HepG2 (cell line): ENCODE data around the gene NECTIN3. TPM values are rescaled to one million over a fixed set of nuclear protein-coding genes. Genes with fewer than 3 reads are reported as not detected.

ENCODE experiments used
- FOXA1 ChIP-seq, 2 experiments: fragments of 450-650 bp in 1 of 2; sonication (generic) in 1 of 2; formaldehyde crosslinking in 1 of 2; IDR thresholded peaks; 2 replicates each; pipeline versions ENCODE4 v1.4.0 to v1.6.1; 2016 to 2020; ENCODE audit warnings: missing genetic modification reagents in 1 of 2
- GTF3A ChIP-seq: sonication (generic); formaldehyde crosslinking; conservative IDR thresholded peaks from 2 replicates; pipeline ENCODE4 v1.4.0; 2020; ENCODE audit warnings: mild to moderate bottlenecking, missing genetic modification reagents
- JUN ChIP-seq: sonication (generic); formaldehyde crosslinking; IDR thresholded peaks from 2 replicates; pipeline ENCODE4 v1.4.0; 2020; ENCODE audit warnings: mild to moderate bottlenecking, missing genetic modification reagents
- KDM2A ChIP-seq: sonication (generic); formaldehyde crosslinking; IDR thresholded peaks from 2 replicates; pipeline ENCODE4 v1.4.0; 2020; ENCODE audit warnings: low read depth, missing genetic modification reagents, borderline replicate concordance
- NFE2 ChIP-seq: sonication (generic); formaldehyde crosslinking; IDR thresholded peaks from 2 replicates; pipeline ENCODE4 v1.4.0; 2020; ENCODE audit warnings: missing genetic modification reagents
- NR2F1 ChIP-seq, 2 experiments: fragments of 450-650 bp in 1 of 2; formaldehyde crosslinking in 1 of 2; IDR thresholded peaks; 2 replicates each; pipeline versions ENCODE4 v1.5.0 to v1.6.1; 2016 to 2020; ENCODE audit warnings: mild to moderate bottlenecking in 1 of 2, missing compliant biosample characterization in 1 of 2, missing genetic modification reagents in 1 of 2, moderate library complexity in 1 of 2
- RFX3 ChIP-seq: IDR thresholded peaks from 2 replicates; pipeline ENCODE4 v1.6.1; 2016; ENCODE audit warnings: missing biosample characterization, missing genetic modification reagents
- SRSF1 ChIP-seq: fragments of 200-400 bp; formaldehyde crosslinking; optimal IDR thresholded peaks from 2 replicates; pipeline ENCODE3; 2017; ENCODE audit warnings: mild to moderate bottlenecking, low read depth, low read length, moderate library complexity
- TERF1 ChIP-seq: sonication (generic); formaldehyde crosslinking; IDR thresholded peaks from 2 replicates; pipeline ENCODE4 v1.8.0; 2022; ENCODE audit warnings: mild to moderate bottlenecking, missing genetic modification reagents, moderate library complexity
- ZBTB1 ChIP-seq: sonication (generic); formaldehyde crosslinking; IDR thresholded peaks from 2 replicates; pipeline ENCODE4 v1.4.0; 2020; ENCODE audit warnings: missing genetic modification reagents, borderline replicate concordance
- ZBTB46 ChIP-seq: sonication (generic); formaldehyde crosslinking; IDR thresholded peaks from 2 replicates; pipeline ENCODE4 v1.4.0; 2020; ENCODE audit warnings: mild to moderate bottlenecking, missing genetic modification reagents, borderline replicate concordance
- ZNF180 ChIP-seq: sonication (generic); formaldehyde crosslinking; IDR thresholded peaks from 2 replicates; pipeline ENCODE4 v1.4.0; 2020; ENCODE audit warnings: low read depth, missing genetic modification reagents, borderline replicate concordance
- ZNF232 ChIP-seq: sonication (generic); formaldehyde crosslinking; IDR thresholded peaks from 2 replicates; pipeline ENCODE4 v1.4.0; 2020; ENCODE audit warnings: missing genetic modification reagents, borderline replicate concordance
- ZNF615 ChIP-seq: sonication (generic); formaldehyde crosslinking; IDR thresholded peaks from 2 replicates; pipeline ENCODE4 v1.5.0; 2020; ENCODE audit warnings: mild to moderate bottlenecking, missing genetic modification reagents, borderline replicate concordance
- ZNF724P ChIP-seq: sonication (generic); formaldehyde crosslinking; IDR thresholded peaks from 2 replicates; pipeline ENCODE4 v1.8.0; 2022; ENCODE audit warnings: missing genetic modification reagents, borderline replicate concordance
- ZNF766 ChIP-seq: sonication (generic); formaldehyde crosslinking; IDR thresholded peaks from 2 replicates; pipeline ENCODE4 v1.5.0; 2020; ENCODE audit warnings: missing genetic modification reagents, borderline replicate concordance
- ZSCAN25 ChIP-seq: sonication (generic); formaldehyde crosslinking; IDR thresholded peaks from 2 replicates; pipeline ENCODE4 v1.8.0; 2022; ENCODE audit warnings: mild to moderate bottlenecking, missing genetic modification reagents
- polyA plus RNA-seq, 8 experiments: library from polyadenylated mRNA; depleted of rRNA in 3 of 8; stranded (reverse) in 7 of 8; unstranded in 1 of 8; fragments of >200 nt; fragmentation: Illumina TruSeq in 4 of 8; extraction: Trizol in 4 of 8; gene quantifications; 2 replicates each; pipeline versions ENCODE4 v1.2.1 to v1.2.3, GENCODE V29; 2011 to 2016; ENCODE audit warnings: low read depth in 4 of 8, missing spikeins in 1 of 8, mixed read lengths in 1 of 8; ENCODE audit not compliant: insufficient read depth in 1 of 8
- total RNA-seq, 5 experiments: library from RNA; depleted of rRNA; stranded (reverse); fragments of >200 nt; fragmentation: Illumina TruSeq; extraction: Trizol; gene quantifications; 2 replicates each; pipeline ENCODE4 v1.2.3, GENCODE V29; 2016; ENCODE audit warnings: low read depth in 1 of 5
- TF ChIP-seq, protein P1 (sequence below): sonication (generic); formaldehyde crosslinking; IDR thresholded peaks from one replicate; pipeline ENCODE4 v1.5.1; 2020; ENCODE audit warnings: mild to moderate bottlenecking, missing genetic modification reagents; ENCODE audit errors: not compliant biosample characterization

The NECTIN3 gene
- total and polyA plus RNA-seq, 2 of the 13 experiments (the other 11 are each of a cell fraction or from before 2014, with no cell fraction given), result 10.4 to 45.1 TPM

DNA sequence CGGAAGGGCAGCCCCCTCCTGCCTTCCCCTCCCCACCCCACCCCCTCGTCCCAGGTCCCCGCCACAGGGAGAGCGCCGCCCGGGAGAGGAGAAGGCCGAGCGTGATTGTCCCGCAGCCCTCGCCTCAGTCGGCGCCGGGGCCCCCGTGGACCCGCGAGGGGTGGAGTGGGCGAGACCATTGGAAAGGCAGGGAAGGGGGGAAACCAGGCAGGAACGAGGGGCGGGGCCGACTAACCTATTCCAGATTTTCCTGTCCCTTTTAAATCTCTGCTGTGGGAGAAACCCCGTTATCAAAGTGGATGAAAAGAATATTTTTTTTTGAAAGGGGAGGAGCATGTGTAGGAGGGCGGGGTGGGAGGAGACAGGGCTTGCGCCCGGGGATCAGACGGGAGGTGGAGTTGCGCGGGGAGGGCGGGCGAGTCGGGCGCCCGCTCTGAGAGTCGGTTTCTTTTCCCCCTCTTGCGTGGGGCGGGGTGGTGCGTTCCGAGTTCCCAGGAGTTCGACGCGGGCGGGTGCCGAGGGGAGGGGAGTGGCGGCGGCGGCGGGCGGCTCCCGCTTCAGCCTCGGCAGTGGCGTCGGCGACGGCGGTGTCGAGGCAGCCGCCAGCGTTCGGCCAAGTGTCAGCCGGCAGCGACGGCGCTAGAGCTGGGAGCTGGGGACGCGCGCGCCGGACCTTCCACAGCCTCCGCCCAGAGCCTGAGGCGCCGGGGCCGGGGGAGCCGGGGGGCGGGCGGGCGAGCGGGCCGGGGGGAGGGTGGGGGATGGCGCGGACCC lies at the start of gene NECTIN3 (continued):
- TF ChIP-seq ZBTB46 (CRISPR knock-in tag) (no peak), ZSCAN25 (CRISPR knock-in tag) (peak; percentile 70; the same call in 1 of the 2 replicates), NR2F1 (CRISPR knock-in tag; IDR thresholded peaks at IDR 0.05) (no peak), ZNF724P (0 out of 2 replicates have a peak, but pooled peaks have one; percentile 6), ZNF232 (no peak), TERF1 (CRISPR knock-in tag) (no peak), GTF3A (CRISPR knock-in tag) (no peak), FOXA1 (IDR thresholded peaks at IDR 0.05) (no peak), FOXA1 (CRISPR knock-in tag; IDR thresholded peaks at IDR 0.05) (no peak), NFE2 (CRISPR knock-in tag) (no peak), JUN (no peak), SRSF1 (peak; percentile 8), ZNF615 (CRISPR knock-in tag) (0 out of 2 replicates have a peak, but pooled peaks have one; percentile 48), KDM2A (CRISPR knock-in tag) (peak; percentile 46), ZNF766 (CRISPR knock-in tag) (no peak), ZNF180 (CRISPR knock-in tag) (no peak), RFX3 (CRISPR knock-in tag) (no peak), ZBTB1 (CRISPR knock-in tag) (no peak)
- TF ChIP-seq, protein P1, sequence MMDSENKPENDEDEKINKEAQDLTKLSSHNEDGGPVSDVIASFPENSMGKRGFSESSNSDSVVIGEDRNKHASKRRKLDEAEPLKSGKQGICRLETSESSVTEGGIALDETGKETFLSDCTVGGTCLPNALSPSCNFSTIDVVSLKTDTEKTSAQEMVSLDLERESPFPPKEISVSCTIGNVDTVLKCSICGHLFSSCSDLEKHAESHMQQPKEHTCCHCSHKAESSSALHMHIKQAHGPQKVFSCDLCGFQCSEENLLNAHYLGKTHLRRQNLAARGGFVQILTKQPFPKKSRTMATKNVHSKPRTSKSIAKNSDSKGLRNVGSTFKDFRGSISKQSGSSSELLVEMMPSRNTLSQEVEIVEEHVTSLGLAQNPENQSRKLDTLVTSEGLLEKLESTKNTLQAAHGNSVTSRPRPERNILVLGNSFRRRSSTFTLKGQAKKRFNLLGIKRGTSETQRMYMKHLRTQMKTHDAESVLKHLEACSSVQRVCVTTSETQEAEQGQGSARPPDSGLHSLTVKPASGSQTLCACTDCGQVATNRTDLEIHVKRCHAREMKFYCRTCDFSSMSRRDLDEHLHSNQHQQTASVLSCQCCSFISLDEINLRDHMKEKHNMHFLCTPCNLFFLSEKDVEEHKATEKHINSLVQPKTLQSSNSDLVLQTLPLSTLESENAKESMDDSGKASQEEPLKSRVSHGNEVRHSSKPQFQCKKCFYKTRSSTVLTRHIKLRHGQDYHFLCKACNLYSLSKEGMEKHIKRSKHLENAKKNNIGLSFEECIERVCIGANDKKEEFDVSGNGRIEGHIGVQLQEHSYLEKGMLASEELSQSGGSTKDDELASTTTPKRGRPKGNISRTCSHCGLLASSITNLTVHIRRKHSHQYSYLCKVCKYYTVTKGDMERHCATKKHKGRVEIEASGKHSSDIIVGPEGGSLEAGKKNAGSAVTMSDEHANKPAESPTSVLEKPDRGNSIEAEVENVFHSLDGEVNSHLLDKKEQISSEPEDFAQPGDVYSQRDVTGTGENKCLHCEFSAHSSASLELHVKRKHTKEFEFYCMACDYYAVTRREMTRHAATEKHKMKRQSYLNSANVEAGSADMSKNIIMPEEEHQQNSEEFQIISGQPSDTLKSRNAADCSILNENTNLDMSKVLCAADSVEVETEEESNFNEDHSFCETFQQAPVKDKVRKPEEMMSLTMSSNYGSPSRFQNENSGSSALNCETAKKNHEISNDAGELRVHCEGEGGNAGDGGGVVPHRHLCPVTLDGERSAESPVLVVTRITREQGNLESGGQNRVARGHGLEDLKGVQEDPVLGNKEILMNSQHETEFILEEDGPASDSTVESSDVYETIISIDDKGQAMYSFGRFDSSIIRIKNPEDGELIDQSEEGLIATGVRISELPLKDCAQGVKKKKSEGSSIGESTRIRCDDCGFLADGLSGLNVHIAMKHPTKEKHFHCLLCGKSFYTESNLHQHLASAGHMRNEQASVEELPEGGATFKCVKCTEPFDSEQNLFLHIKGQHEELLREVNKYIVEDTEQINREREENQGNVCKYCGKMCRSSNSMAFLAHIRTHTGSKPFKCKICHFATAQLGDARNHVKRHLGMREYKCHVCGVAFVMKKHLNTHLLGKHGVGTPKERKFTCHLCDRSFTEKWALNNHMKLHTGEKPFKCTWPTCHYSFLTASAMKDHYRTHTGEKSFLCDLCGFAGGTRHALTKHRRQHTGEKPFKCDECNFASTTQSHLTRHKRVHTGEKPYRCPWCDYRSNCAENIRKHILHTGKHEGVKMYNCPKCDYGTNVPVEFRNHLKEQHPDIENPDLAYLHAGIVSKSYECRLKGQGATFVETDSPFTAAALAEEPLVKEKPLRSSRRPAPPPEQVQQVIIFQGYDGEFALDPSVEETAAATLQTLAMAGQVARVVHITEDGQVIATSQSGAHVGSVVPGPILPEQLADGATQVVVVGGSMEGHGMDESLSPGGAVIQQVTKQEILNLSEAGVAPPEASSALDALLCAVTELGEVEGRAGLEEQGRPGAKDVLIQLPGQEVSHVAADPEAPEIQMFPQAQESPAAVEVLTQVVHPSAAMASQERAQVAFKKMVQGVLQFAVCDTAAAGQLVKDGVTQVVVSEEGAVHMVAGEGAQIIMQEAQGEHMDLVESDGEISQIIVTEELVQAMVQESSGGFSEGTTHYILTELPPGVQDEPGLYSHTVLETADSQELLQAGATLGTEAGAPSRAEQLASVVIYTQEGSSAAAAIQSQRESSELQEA, result no peak
